Stomach (tissue), 9 donors: Measurements from ENCODE around the gene DNLZ. TPM values are rescaled to one million over a fixed set of nuclear protein-coding genes. Genes with fewer than 3 reads are reported as not detected.

Experiments
- DNase-seq, 2 donors: peaks; one replicate each; pipeline versions ENCODE4 v3.0.0 to v3.0.0-alpha.2; 2013 to 2019
- H3K27ac ChIP-seq, 5 donors: fragments of 200-600 bp in 4 of 5; sonication (generic) in 4 of 5; one replicate each; pipeline ENCODE4 v1.5.1; 2013 to 2019; ENCODE audit warnings: mild to moderate bottlenecking in 1 of 5, moderate library complexity in 1 of 5
- H3K27me3 ChIP-seq, 3 donors: fragments of 200-600 bp; sonication (generic); one replicate each; pipeline ENCODE4 v1.5.1; 2017 to 2019; ENCODE audit warnings: mixed run types in 1 of 3
- H3K36me3 ChIP-seq, 4 donors: fragments of 200-600 bp; sonication (generic); 1 replicate in 3 of 4; 2 replicates in 1 of 4; pipeline ENCODE4 v1.5.1; 2016 to 2019
- H3K4me1 ChIP-seq, 4 donors: fragments of 200-600 bp; sonication (generic); one replicate each; pipeline ENCODE4 v1.5.1; 2016 to 2019
- H3K4me3 ChIP-seq, 4 donors: fragments of 200-600 bp; sonication (generic) in 3 of 4; one replicate each; pipeline ENCODE4 v1.5.1; 2016 to 2019; ENCODE audit warnings: mild to moderate bottlenecking in 1 of 4
- H3K9me3 ChIP-seq, 4 donors: fragments of 200-600 bp; sonication (generic); one replicate each; pipeline ENCODE4 v1.5.1; 2016 to 2019
- EP300 ChIP-seq: sonication (generic); formaldehyde crosslinking; IDR thresholded peaks from one replicate; pipeline ENCODE4 v1.6.1; 2017; ENCODE audit warnings: antibody characterized with exemption
- POLR2A ChIP-seq, 4 donors: fragments of 450-650 bp; IDR thresholded peaks; one replicate each; pipeline ENCODE4 v1.6.1; 2016; ENCODE audit warnings: antibody characterized with exemption in 4 of 4, control low read depth in 2 of 4, mild to moderate bottlenecking in 1 of 4, moderate library complexity in 1 of 4
- POLR2AphosphoS5 ChIP-seq, 3 donors: sonication (generic); formaldehyde crosslinking; IDR thresholded peaks; one replicate each; pipeline ENCODE4 v1.6.1; 2016; ENCODE audit warnings: antibody characterized with exemption in 3 of 3
- WGBS, 5 donors: extraction: QIAGEN DNeasy Blood & Tissue Kit in 3 of 5; methylation state at CpG; one replicate each; pipeline versions ENCODE4 v1.1.5 to v1.1.7; 2013 to 2018; 5-methylcytosine and 5-hydroxymethylcytosine counted together
- intact Hi-C: fragments of 100-400 bp; cut with DNase I; formaldehyde crosslinking; loops from one replicate; pipeline ENCODE4 v1.15.1; 2023; ENCODE audit warnings: low total_unique reads
- polyA plus RNA-seq, 3 donors: library from polyadenylated mRNA; stranded (reverse); fragments of 200-250 nt; gene quantifications; one replicate each; pipeline ENCODE4 v1.2.3, GENCODE V29; 2013
- total RNA-seq, 5 donors: library from RNA; depleted of rRNA; stranded (reverse); fragments of >200 nt; gene quantifications; one replicate each; pipeline versions ENCODE4 v1.1.0 to v1.2.3, GENCODE V29; 2014 to 2016
- TF ChIP-seq, protein P1 (sequence below), 7 experiments: fragments of 450-650 bp in 4 of 7; fragments of 200-600 bp in 3 of 7; sonication (generic) in 3 of 7; IDR thresholded peaks; one replicate each; pipeline ENCODE4 v1.5.1; 2016 to 2019; ENCODE audit warnings: antibody characterized with exemption in 7 of 7, control low read depth in 2 of 7, mild to moderate bottlenecking in 1 of 7
- donor health status: healthy with polysubstance abuse.
- donor health status: Bipolar disorder and iron deficiency.
- donor health status: healthy.

The DNLZ gene
- total and polyA plus RNA-seq, 8 donors = 1.3 to 16.8 (median 10.1) TPM; not detected in 1

DNA sequence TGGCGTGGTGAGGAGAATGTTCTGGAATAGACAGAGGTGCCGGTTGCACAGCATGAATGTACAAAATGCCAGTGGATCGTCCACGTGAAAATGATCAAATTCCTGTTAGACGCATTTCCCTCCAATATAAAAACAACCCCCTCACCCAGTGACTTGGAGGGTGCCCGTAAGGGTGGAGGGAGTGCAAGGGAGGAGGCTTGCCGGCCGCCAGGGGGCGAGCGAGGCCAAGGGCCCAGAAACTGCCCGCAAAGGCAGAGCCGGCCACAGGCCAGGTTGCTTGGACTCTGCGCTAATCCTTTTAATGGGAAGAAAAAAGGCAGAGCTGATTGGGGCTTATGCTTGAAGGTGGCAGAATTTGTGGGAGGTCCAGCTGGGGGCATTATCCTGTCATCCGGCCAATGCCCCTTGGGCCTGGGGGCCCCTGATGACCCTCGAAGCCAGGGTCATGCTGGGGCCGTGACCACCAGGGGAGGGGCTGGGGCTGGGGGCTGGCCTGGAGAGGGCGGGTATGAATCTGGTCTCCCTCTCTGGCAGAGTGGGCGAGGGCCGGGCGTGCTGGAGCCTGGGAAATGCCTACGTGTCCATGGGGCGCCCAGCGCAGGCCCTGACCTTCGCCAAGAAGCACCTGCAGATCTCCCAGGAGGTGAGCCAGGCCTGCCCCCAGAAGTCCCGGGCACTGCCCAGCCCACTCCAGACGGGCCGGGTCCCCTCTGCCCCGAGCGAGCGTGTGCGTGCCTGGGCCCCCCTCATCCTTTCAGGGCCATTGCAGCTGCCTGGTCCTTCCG is 24.2 kb downstream of the DNLZ start:
- TF ChIP-seq POLR2A (IDR thresholded peaks at IDR 0.05) (no peak), POLR2AphosphoS5 (IDR thresholded peaks at IDR 0.05) (peak in 1 of 3 donors; percentile 58), EP300 (no peak)
- TF ChIP-seq, protein P1, sequence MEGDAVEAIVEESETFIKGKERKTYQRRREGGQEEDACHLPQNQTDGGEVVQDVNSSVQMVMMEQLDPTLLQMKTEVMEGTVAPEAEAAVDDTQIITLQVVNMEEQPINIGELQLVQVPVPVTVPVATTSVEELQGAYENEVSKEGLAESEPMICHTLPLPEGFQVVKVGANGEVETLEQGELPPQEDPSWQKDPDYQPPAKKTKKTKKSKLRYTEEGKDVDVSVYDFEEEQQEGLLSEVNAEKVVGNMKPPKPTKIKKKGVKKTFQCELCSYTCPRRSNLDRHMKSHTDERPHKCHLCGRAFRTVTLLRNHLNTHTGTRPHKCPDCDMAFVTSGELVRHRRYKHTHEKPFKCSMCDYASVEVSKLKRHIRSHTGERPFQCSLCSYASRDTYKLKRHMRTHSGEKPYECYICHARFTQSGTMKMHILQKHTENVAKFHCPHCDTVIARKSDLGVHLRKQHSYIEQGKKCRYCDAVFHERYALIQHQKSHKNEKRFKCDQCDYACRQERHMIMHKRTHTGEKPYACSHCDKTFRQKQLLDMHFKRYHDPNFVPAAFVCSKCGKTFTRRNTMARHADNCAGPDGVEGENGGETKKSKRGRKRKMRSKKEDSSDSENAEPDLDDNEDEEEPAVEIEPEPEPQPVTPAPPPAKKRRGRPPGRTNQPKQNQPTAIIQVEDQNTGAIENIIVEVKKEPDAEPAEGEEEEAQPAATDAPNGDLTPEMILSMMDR (IDR thresholded peaks at IDR 0.05) = peak in 6 of 7 experiments; percentile 19 to 92 (median 88)
- 62 to 68% (median 67%) methylated on average over 23 to 32 of the region's 32 CpGs for WGBS, 5 donors
- Histone ChIP-seq H3K27me3 (no peaks in the 10 kb centered on the region), H3K9me3 (no peaks in the 10 kb centered on the region), H3K4me3 (no peak overlapping the region), H3K4me1 (peaks cover 22 to 38% (median 32%) of the 10 kb centered on the region in 4 donors), H3K36me3 (peaks cover 0 to 51% (median 36%) of the 10 kb centered on the region in 4 donors), H3K27ac (no peak overlapping the region)
- intact Hi-C loops = loop anchor here (10.0 kb wide), 1 partner anchor 65 kb away; the partner anchor contains the start of gene SNAPC4
- peak; percentile 85 to 90 for DNase-seq

- intact Hi-C loops = loop anchor here (10.0 kb wide), 1 partner anchor 66 kb away; the partner anchor contains the start of gene SNAPC4
- peaks cover 0 to 51% (median 36%) of the 10 kb centered on the region in 4 donors for H3K36me3 ChIP-seq
- no peak for DNase-seq
These were observed 25.0 kb downstream of the DNLZ start for GRCh38 chr9:136338511-136338910.

DNA sequence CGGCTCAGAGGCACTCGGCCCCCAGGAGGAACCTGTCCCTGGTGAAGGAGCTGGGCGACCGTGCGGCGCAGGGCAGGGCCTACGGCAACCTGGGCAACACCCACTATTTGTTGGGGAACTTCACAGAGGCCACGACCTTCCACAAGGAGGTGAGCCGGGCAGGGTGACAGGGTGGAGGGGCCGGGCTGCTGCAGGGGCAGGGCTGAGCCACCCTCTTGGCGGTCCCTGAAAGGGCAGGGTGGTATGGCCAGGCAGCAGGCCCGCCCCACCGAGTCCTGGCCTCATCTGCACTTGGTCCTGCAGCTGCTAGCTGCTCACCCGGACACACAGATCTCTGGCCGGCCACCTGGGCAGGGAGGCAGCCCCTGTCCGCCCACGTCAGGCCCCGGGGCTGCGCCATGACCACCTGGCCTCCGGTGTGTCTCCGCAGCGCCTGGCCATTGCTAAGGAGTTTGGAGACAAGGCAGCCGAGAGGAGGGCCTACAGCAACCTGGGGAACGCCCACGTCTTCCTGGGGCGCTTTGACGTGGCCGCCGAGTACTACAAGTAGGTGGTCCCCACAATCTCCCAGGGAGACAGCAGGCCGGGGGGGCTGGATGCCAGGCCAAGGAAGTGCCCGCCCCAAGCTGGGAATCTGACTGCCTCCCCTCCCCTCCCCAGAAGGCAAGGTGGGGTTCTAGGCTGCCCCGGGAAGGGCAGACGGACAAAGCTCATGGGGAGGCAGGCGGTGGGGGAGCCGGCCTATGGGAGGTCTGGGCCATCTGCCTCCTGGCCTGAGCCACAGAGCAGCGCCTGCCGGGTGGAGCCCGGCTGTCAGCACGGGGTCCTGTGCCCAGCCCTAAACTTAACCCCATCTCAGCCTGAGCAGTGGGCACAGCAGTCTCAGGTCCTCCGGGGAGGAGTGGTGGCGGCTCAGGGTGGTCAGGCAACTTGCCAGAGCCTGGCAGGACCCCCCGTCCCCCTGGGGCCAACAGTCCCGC is 25.8 kb downstream of the DNLZ start:
- Histone ChIP-seq H3K36me3 (peaks cover 0 to 51% (median 36%) of the 10 kb centered on the region in 4 donors), H3K4me3 (no peak overlapping the region), H3K27ac (no peak overlapping the region), H3K9me3 (no peaks in the 10 kb centered on the region), H3K27me3 (no peaks in the 10 kb centered on the region), H3K4me1 (peaks cover 15 to 30% (median 23%) of the 10 kb centered on the region in 4 donors)
- no peak for TF ChIP-seq POLR2A (IDR thresholded peaks at IDR 0.05)
- no peak for TF ChIP-seq POLR2AphosphoS5 (IDR thresholded peaks at IDR 0.05)
- TF ChIP-seq, protein P1 (IDR thresholded peaks at IDR 0.05) = no peak
- TF ChIP-seq EP300 = no peak
- WGBS, 5 donors = 82 to 88% (median 85%) methylated on average over 32 to 43 of the region's 43 CpGs
- intact Hi-C loops = loop anchor here (10.0 kb wide), 1 partner anchor 67 kb away; the partner anchor contains the start of gene SNAPC4
- no peak for DNase-seq

More at GRCh38 chr9:136338511-136338910, 25.0 kb downstream of the DNLZ start:
- Histone ChIP-seq H3K27me3 (no peaks in the 10 kb centered on the region), H3K4me1 (peaks cover 22 to 38% (median 31%) of the 10 kb centered on the region in 4 donors), H3K4me3 (no peak overlapping the region), H3K9me3 (no peaks in the 10 kb centered on the region), H3K27ac (no peak overlapping the region)
- TF ChIP-seq EP300 (no peak), POLR2A (IDR thresholded peaks at IDR 0.05) (no peak), POLR2AphosphoS5 (IDR thresholded peaks at IDR 0.05) (no peak)
- TF ChIP-seq, protein P1 (IDR thresholded peaks at IDR 0.05) = no peak
- 80 to 95% (median 93%) methylated on average over 7 to 25 of the region's 25 CpGs for WGBS, 5 donors

DNA sequence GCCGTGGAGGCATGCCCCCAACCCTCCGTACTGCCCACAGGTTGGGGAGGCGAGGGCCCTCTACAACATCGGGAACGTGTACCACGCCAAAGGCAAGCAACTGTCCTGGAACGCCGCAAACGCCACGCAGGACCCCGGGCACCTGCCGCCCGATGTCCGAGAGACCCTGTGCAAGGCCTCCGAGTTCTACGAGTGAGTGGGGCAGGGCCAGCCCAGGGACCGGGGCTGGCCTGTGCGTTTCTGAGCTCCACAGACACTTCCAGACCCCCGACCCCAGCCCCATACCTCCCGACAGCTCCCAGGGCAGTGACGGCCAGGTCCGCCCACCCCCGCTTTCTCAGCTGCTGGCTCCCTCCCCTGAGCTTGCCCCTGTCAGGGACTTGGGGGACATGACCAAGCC is 26.7 kb downstream of the DNLZ start:
- TF ChIP-seq, protein P1 (IDR thresholded peaks at IDR 0.05) = no peak
- no peak for TF ChIP-seq POLR2A (IDR thresholded peaks at IDR 0.05)
- no peak for TF ChIP-seq EP300
- TF ChIP-seq POLR2AphosphoS5 (IDR thresholded peaks at IDR 0.05) = no peak
- Histone ChIP-seq H3K36me3 (peaks cover 0 to 51% (median 36%) of the 10 kb centered on the region in 4 donors), H3K27ac (no peak overlapping the region), H3K9me3 (no peaks in the 10 kb centered on the region), H3K4me3 (no peak overlapping the region), H3K27me3 (no peaks in the 10 kb centered on the region), H3K4me1 (peaks cover 7 to 22% (median 15%) of the 10 kb centered on the region in 4 donors)
- 87 to 95% (median 92%) methylated on average over 12 to 23 of the region's 23 CpGs for WGBS, 5 donors
- DNase-seq = no peak
- intact Hi-C loops = loop anchor here (10.0 kb wide), 1 partner anchor 68 kb away; the partner anchor contains the start of gene SNAPC4
